Thyroid gland (tissue), 4 donors: ENCODE results near the gene SETD2. TPM values are rescaled to one million over a fixed set of nuclear protein-coding genes. Genes with fewer than 3 reads are reported as not detected.

Experiments used
- DNase-seq, 2 donors: peaks; one replicate each; pipeline ENCODE4 v3.0.0-alpha.2; 2019
- H3K27ac ChIP-seq, 3 donors: fragments of 200-600 bp; sonication (generic); 1 replicate in 2 of 3; 2 replicates in 1 of 3; pipeline ENCODE4 v1.5.1; 2016 to 2019; ENCODE audit warnings: mild to moderate bottlenecking in 1 of 3, moderate library complexity in 1 of 3
- H3K27me3 ChIP-seq: fragments of 200-600 bp; sonication (generic); one replicate; pipeline ENCODE4 v1.5.1; 2019
- H3K36me3 ChIP-seq, 2 donors: fragments of 200-600 bp; sonication (generic); one replicate each; pipeline ENCODE4 v1.5.1; 2016 to 2019
- H3K4me1 ChIP-seq, 2 donors: fragments of 200-600 bp; sonication (generic); one replicate each; pipeline ENCODE4 v1.5.1; 2017 to 2019
- H3K4me3 ChIP-seq, 3 donors: fragments of 200-600 bp; sonication (generic); replicated peaks in 1 of 3; 1 replicate in 2 of 3; 2 replicates in 1 of 3; pipeline ENCODE4 v1.5.1; 2016; ENCODE audit warnings: mild to moderate bottlenecking in 1 of 3
- H3K9me3 ChIP-seq: fragments of 200-600 bp; sonication (generic); one replicate; pipeline ENCODE4 v1.5.1; 2017
- CTCF ChIP-seq, 6 experiments: fragments of 200-600 bp in 3 of 6; fragments of 450-650 bp in 3 of 6; sonication (generic) in 3 of 6; IDR thresholded peaks; one replicate each; pipeline ENCODE4 v1.5.1; 2016 to 2019; ENCODE audit warnings: antibody characterized with exemption in 6 of 6, mild to moderate bottlenecking in 2 of 6, inconsistent platforms in 1 of 6, moderate library complexity in 1 of 6
- POLR2A ChIP-seq, 2 donors: fragments of 450-650 bp; IDR thresholded peaks; one replicate each; pipeline ENCODE4 v1.6.1; 2017; ENCODE audit warnings: antibody characterized with exemption in 2 of 2, mild to moderate bottlenecking in 2 of 2, moderate library complexity in 1 of 2
- WGBS, 2 donors: methylation state at CpG; one replicate each; pipeline ENCODE4 v1.1.5; 2017; 5-methylcytosine and 5-hydroxymethylcytosine counted together
- intact Hi-C: fragments of 100-400 bp; cut with DNase I; formaldehyde crosslinking; loops from one replicate; pipeline ENCODE4 v1.15.1; 2023
- total RNA-seq, 4 donors: library from RNA; depleted of rRNA; stranded (reverse); fragments of >200 nt; gene quantifications; one replicate each; pipeline ENCODE4 v1.2.3, GENCODE V29; 2016

SETD2 gene
- total RNA-seq, 4 donors from 2014 or later = 74.3 to 128 (median 85.5) TPM

- TF ChIP-seq CTCF (IDR thresholded peaks at IDR 0.05) (no peak), POLR2A (IDR thresholded peaks at IDR 0.05) (no peak)
- Histone ChIP-seq H3K27ac (no peak overlapping the region), H3K9me3 (no peaks in the 10 kb centered on the region), H3K4me1 (peaks cover 23 to 47% of the 10 kb centered on the region in 2 donors), H3K27me3 (no peaks in the 10 kb centered on the region), H3K4me3 (no peak overlapping the region), H3K36me3 (no peaks in the 10 kb centered on the region)
- no peak for DNase-seq
- WGBS, 2 donors = 81 to 86% methylated on average over 9 of the region's 9 CpGs
- intact Hi-C loops = no loop called here
These were observed 189.3 kb downstream of the SETD2 start for GRCh38 chr3:46974421-46975171.

GRCh38 chr3:46972396-46972795 lies 191.5 kb downstream of the SETD2 start:
- no peak for DNase-seq
- TF ChIP-seq CTCF (IDR thresholded peaks at IDR 0.05) (no peak), POLR2A (IDR thresholded peaks at IDR 0.05) (no peak)
- peaks cover 43 to 62% of the 10 kb centered on the region in 2 donors for H3K4me1 ChIP-seq
- WGBS, 2 donors = 87 to 88% methylated on average over 2 of the region's 2 CpGs
- H3K36me3 ChIP-seq = no peaks in the 10 kb centered on the region
- H3K9me3 ChIP-seq = no peaks in the 10 kb centered on the region
- H3K27ac ChIP-seq = no peak overlapping the region
- intact Hi-C loops = no loop called here
- H3K4me3 ChIP-seq = no peak overlapping the region
- H3K27me3 ChIP-seq = no peaks in the 10 kb centered on the region

- intact Hi-C loops = no loop called here
These were observed 192.2 kb downstream of the SETD2 start for GRCh38 chr3:46971742-46972141.

GRCh38 chr3:46971151-46971550 lies 192.8 kb downstream of the SETD2 start:
- Histone ChIP-seq H3K36me3 (no peaks in the 10 kb centered on the region), H3K27ac (peak overlapping the region in 2 of 3 donors; percentile 12 to 65), H3K4me3 (no peak overlapping the region), H3K4me1 (peaks cover 54 to 71% of the 10 kb centered on the region in 2 donors), H3K9me3 (no peaks in the 10 kb centered on the region), H3K27me3 (no peaks in the 10 kb centered on the region)
- TF ChIP-seq CTCF (IDR thresholded peaks at IDR 0.05) = no peak
- TF ChIP-seq POLR2A (IDR thresholded peaks at IDR 0.05) = no peak
- 65 to 74% methylated on average over 6 of the region's 6 CpGs for WGBS, 2 donors
- DNase-seq = no peak
- intact Hi-C loops = no loop called here

More at GRCh38 chr3:46971742-46972141, 192.2 kb downstream of the SETD2 start:
- no peaks in the 10 kb centered on the region for H3K27me3 ChIP-seq
- 93 to 100% methylated on average over 1 of the region's 1 CpG for WGBS, 2 donors
- no peaks in the 10 kb centered on the region for H3K36me3 ChIP-seq
- H3K27ac ChIP-seq = peak overlapping the region in 1 of 3 donors; percentile 65
- TF ChIP-seq CTCF (IDR thresholded peaks at IDR 0.05) = no peak
- no peak for TF ChIP-seq POLR2A (IDR thresholded peaks at IDR 0.05)
- H3K9me3 ChIP-seq = no peaks in the 10 kb centered on the region
- no peak for DNase-seq
- no peak overlapping the region for H3K4me3 ChIP-seq
- H3K4me1 ChIP-seq = peaks cover 50 to 65% of the 10 kb centered on the region in 2 donors

GRCh38 chr3:46970391-46971091 lies 193.4 kb downstream of the SETD2 start:
- intact Hi-C loops = no loop called here
- no peak overlapping the region for H3K4me3 ChIP-seq
- no peaks in the 10 kb centered on the region for H3K27me3 ChIP-seq
- no peaks in the 10 kb centered on the region for H3K36me3 ChIP-seq
- peak overlapping the region; percentile 12 to 65 (median 26) for H3K27ac ChIP-seq
- no peak for TF ChIP-seq POLR2A (IDR thresholded peaks at IDR 0.05)
- no peak for DNase-seq
- no peaks in the 10 kb centered on the region for H3K9me3 ChIP-seq
- WGBS, 2 donors = 34 to 61% methylated on average over 3 of the region's 3 CpGs
- peaks cover 56 to 76% of the 10 kb centered on the region in 2 donors for H3K4me1 ChIP-seq
